SU-DHL-6 (cell line): ENCODE results near the gene TMEM271.

Source experiments
- H2AFZ ChIP-seq: fragments of 200-600 bp; sonication (generic); 2 replicates; pipeline ENCODE4 v1.6.1; 2014; ENCODE audit warnings: low read depth, mild to moderate bottlenecking, moderate library complexity, mixed read lengths, antibody characterized with exemption, low read length; ENCODE audit not compliant: severe bottlenecking
- H3F3A ChIP-seq: fragments of 200-600 bp; shearing (Covaris generic); 2 replicates; pipeline ENCODE4 v1.6.0; 2016; ENCODE audit warnings: antibody characterized with exemption, mild to moderate bottlenecking; ENCODE audit not compliant: insufficient read depth
- H3K27ac ChIP-seq: fragments of 200-600 bp; sonication (generic); 2 replicates; pipeline ENCODE4 v1.5.1; 2016; ENCODE audit warnings: low read depth, mild to moderate bottlenecking, low read length, moderate library complexity, mixed read lengths
- H3K27me3 ChIP-seq: fragments of 200-600 bp; sonication (generic), shearing (Covaris generic); 2 replicates; pipeline ENCODE4 v1.6.0; 2014; ENCODE audit warnings: mild to moderate bottlenecking, low read length
- H3K36me3 ChIP-seq: fragments of 200-600 bp; sonication (generic); 2 replicates; pipeline ENCODE4 v1.6.1; 2014; ENCODE audit warnings: mild to moderate bottlenecking, low read length, mixed read lengths
- H3K4me2 ChIP-seq: fragments of 300-600, 200-600 bp; shearing (Covaris generic), sonication (generic); 2 replicates; pipeline ENCODE4 v1.6.0; 2014; ENCODE audit warnings: low read length, low read depth, mild to moderate bottlenecking; ENCODE audit not compliant: poor library complexity, severe bottlenecking
- H3K4me3 ChIP-seq: fragments of 200-600 bp; sonication (generic); 2 replicates; pipeline ENCODE4 v1.5.1; 2014; ENCODE audit warnings: antibody characterized with exemption, low read length, mild to moderate bottlenecking, mixed read lengths; ENCODE audit not compliant: insufficient read depth, poor library complexity, severe bottlenecking
- H3K79me2 ChIP-seq: fragments of 200-600 bp; sonication (generic); 2 replicates; pipeline ENCODE4 v1.6.1; 2014; ENCODE audit warnings: mild to moderate bottlenecking, low read length, moderate library complexity; ENCODE audit not compliant: insufficient read depth
- H3K9ac ChIP-seq: fragments of 200-600 bp; sonication (generic); 2 replicates; pipeline ENCODE4 v1.7.0; 2014; ENCODE audit warnings: mild to moderate bottlenecking, low read length
- H3K9me2 ChIP-seq: fragments of 200-600 bp; sonication (generic); replicated peaks from 2 replicates; pipeline ENCODE4 v1.6.1; 2014; ENCODE audit warnings: low read length; ENCODE audit not compliant: insufficient read depth
- H3K9me3 ChIP-seq: fragments of 200-600 bp; sonication (generic); 2 replicates; pipeline ENCODE4 v1.6.1; 2014; ENCODE audit warnings: low read length, mixed read lengths; ENCODE audit not compliant: insufficient read depth
- H4K20me1 ChIP-seq: fragments of 200-600 bp; sonication (generic); 2 replicates; pipeline ENCODE4 v1.6.1; 2014; ENCODE audit warnings: low read depth, mild to moderate bottlenecking, antibody characterized with exemption, low read length, moderate library complexity, mixed read lengths
- EZH2phosphoT487 ChIP-seq: fragments of 200-600 bp; sonication (generic), shearing (Covaris generic); conservative IDR thresholded peaks from 2 replicates; pipeline ENCODE4 v1.6.1; 2018; ENCODE audit warnings: mild to moderate bottlenecking, antibody characterized with exemption, low read length, moderate library complexity, mixed read lengths
- TF ChIP-seq, protein P1 (sequence below): fragments of 200-600 bp; sonication (generic); IDR thresholded peaks from one replicate; pipeline ENCODE4 v1.5.1; 2017; ENCODE audit warnings: antibody characterized with exemption, mild to moderate bottlenecking, low read length, moderate library complexity; ENCODE audit not compliant: insufficient read depth, poor library complexity, severe bottlenecking

Gene TMEM271

DNA sequence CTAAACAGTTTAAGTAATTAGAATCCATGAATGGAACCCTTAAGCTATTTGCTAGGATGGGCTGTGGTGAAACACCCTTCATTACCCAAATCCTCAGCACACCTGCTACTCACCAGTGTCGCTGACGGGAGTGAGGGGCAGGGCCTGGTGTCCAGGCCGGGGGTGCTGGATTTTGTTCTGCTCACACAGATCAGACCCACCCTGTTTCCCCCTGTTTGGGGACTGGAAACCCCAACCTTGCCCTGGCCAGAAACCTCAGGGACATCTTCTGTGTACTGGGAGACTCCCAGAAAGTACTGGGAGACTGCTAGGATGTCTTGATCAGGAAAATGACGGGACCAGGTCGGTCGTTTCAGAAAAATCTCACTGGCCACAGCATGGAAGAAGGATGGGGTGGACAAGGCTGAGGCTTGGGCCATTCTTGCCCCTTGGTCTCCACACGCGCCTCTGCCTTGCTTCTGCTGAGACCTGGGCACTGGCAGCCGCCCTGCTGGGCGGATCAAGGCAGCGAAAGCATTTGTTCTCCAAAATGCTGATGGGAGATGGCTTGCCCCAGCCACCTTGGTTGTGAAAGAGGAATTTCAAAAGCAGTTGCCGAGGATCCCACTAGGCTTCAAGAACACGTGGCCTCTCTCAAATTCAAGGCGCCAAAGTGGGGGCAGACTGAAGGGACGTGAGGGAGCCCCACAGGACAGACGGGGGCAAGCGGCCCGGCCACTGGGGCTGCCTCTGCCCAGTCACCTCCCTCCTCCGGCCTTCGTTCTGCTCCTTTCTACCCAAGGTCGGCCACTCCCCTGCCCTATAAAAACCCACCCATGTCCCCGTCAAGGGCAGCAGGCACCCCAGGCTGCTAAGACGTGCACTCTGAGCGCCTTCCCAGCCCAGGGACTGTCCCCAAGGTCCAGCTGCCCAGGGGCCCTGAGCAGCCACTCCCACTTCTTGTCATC, 25.8 kb upstream of the TMEM271 start:
- H3K4me3 ChIP-seq, result no peak overlapping the region
- H3K9me3 ChIP-seq, result no peaks in the 10 kb centered on the region
- no peaks in the 10 kb centered on the region for H3K9me2 ChIP-seq
- TF ChIP-seq, protein P1, sequence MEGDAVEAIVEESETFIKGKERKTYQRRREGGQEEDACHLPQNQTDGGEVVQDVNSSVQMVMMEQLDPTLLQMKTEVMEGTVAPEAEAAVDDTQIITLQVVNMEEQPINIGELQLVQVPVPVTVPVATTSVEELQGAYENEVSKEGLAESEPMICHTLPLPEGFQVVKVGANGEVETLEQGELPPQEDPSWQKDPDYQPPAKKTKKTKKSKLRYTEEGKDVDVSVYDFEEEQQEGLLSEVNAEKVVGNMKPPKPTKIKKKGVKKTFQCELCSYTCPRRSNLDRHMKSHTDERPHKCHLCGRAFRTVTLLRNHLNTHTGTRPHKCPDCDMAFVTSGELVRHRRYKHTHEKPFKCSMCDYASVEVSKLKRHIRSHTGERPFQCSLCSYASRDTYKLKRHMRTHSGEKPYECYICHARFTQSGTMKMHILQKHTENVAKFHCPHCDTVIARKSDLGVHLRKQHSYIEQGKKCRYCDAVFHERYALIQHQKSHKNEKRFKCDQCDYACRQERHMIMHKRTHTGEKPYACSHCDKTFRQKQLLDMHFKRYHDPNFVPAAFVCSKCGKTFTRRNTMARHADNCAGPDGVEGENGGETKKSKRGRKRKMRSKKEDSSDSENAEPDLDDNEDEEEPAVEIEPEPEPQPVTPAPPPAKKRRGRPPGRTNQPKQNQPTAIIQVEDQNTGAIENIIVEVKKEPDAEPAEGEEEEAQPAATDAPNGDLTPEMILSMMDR, result no peak
- TF ChIP-seq EZH2phosphoT487, result no peak
- no peak overlapping the region for H3K9ac ChIP-seq
- H3K27me3 ChIP-seq, result no peaks in the 10 kb centered on the region
- peaks cover 28% of the 10 kb centered on the region for H3F3A ChIP-seq
- H3K79me2 ChIP-seq, result no peaks in the 10 kb centered on the region
- no peak overlapping the region for H3K4me2 ChIP-seq
- no peak overlapping the region for H3K27ac ChIP-seq
- no peak overlapping the region for H2AFZ ChIP-seq
- no peaks in the 10 kb centered on the region for H4K20me1 ChIP-seq
- no peaks in the 10 kb centered on the region for H3K36me3 ChIP-seq

DNA sequence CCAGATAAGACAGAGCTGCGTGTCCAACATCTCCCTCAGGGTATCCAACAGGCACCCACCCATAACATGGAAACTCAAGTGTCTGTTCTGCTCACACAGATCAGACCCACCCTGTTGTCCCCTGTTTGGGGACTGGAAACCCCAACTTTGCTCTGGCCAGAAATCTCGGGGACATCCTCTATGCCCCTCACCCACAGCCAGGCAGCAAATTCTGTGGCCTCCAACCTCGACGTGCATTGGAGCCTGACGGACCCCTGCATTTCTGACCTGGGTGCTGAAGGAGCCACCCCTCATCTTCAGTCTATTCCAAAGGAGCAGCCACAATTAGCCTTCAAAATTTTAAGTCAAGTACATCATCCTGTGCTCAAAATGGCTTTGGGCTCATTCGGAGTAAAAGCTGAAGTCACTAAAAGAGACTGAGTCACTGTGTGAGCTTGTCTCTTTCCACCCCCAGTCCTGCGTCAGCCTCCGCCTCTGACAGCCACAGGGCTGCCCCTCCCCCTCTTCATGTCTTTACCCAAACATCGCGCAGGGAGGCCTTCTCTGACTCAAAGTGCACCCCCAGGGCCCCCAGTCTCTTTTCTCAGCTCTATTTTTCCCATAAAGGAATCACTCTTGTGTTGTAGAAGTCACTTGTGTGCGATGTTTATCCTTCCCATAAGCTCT, 24.9 kb upstream of the TMEM271 start:
- no peak for TF ChIP-seq EZH2phosphoT487
- TF ChIP-seq, protein P1, result no peak
- H3K27me3 ChIP-seq, result no peaks in the 10 kb centered on the region
- no peaks in the 10 kb centered on the region for H3K9me3 ChIP-seq

DNA sequence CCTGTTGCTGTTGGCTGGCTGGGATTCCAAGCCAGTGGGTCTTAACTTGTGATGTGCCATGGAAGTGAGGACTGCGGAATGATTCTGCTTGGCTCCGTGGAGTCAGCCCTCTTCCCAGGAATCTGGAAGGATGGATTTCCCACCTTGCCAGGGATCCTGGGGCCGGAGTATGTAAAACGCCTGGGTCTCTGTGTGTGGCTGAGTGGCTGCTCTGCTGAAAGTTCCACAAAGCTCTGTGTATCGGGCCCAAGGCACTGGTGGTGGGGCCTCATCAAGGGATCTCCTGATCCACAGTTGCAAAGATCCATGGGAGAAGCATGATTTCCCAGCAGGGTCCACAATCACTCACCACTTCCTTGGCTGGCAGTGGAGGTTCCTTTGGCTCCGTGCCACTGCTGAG, 24.1 kb upstream of the TMEM271 start:
- no peak overlapping the region for H2AFZ ChIP-seq
- no peaks in the 10 kb centered on the region for H4K20me1 ChIP-seq
- H3F3A ChIP-seq, result peaks cover 16% of the 10 kb centered on the region
- H3K36me3 ChIP-seq, result no peaks in the 10 kb centered on the region
- TF ChIP-seq, protein P1, result no peak
- no peak for TF ChIP-seq EZH2phosphoT487
- H3K79me2 ChIP-seq, result no peaks in the 10 kb centered on the region
- no peak overlapping the region for H3K4me2 ChIP-seq
- no peak overlapping the region for H3K9ac ChIP-seq
- H3K27ac ChIP-seq, result no peak overlapping the region
- H3K27me3 ChIP-seq, result no peaks in the 10 kb centered on the region
- no peaks in the 10 kb centered on the region for H3K9me3 ChIP-seq
- no peaks in the 10 kb centered on the region for H3K9me2 ChIP-seq
- no peak overlapping the region for H3K4me3 ChIP-seq

More for the DNA sequence above, 24.9 kb upstream of the TMEM271 start:
- Histone ChIP-seq H3K79me2 (no peaks in the 10 kb centered on the region), H4K20me1 (no peaks in the 10 kb centered on the region), H3K27ac (no peak overlapping the region), H3K4me3 (no peak overlapping the region), H3K9me2 (no peaks in the 10 kb centered on the region), H3F3A (peaks cover 19% of the 10 kb centered on the region), H3K36me3 (no peaks in the 10 kb centered on the region), H3K9ac (no peak overlapping the region), H3K4me2 (no peak overlapping the region), H2AFZ (no peak overlapping the region)
